Sigmoid colon (tissue), 7 donors: ENCODE data around the gene SLC6A19. TPM values are rescaled to one million over a fixed set of nuclear protein-coding genes. Genes with fewer than 3 reads are reported as not detected.

ENCODE experiments used
- DNase-seq: peaks from one replicate; pipeline ENCODE4 v3.0.0-alpha.2; 2019
- H3K27ac ChIP-seq, 4 donors: fragments of 200-600 bp; sonication (generic); one replicate each; pipeline ENCODE4 v1.5.1; 2016 to 2019; ENCODE audit warnings: mild to moderate bottlenecking in 1 of 4
- H3K27me3 ChIP-seq, 3 donors: fragments of 200-600 bp; sonication (generic); one replicate each; pipeline ENCODE4 v1.5.1; 2019; ENCODE audit warnings: mild to moderate bottlenecking in 1 of 3
- H3K36me3 ChIP-seq, 4 donors: fragments of 200-600 bp; sonication (generic); one replicate each; pipeline ENCODE4 v1.5.1; 2016 to 2019
- H3K4me1 ChIP-seq, 4 donors: fragments of 200-600 bp; sonication (generic); one replicate each; pipeline ENCODE4 v1.5.1; 2017 to 2019
- H3K4me3 ChIP-seq, 4 donors: fragments of 200-600 bp; sonication (generic); one replicate each; pipeline ENCODE4 v1.5.1; 2017 to 2019; ENCODE audit warnings: mild to moderate bottlenecking in 2 of 4, moderate library complexity in 1 of 4
- H3K9me3 ChIP-seq, 4 donors: fragments of 200-600 bp in 3 of 4; sonication (generic) in 3 of 4; one replicate each; pipeline versions ENCODE4 v1.5.1 to v1.6.1; 2013 to 2019
- EP300 ChIP-seq, 4 donors: sonication (generic); formaldehyde crosslinking; IDR thresholded peaks; one replicate each; pipeline ENCODE4 v1.6.1; 2017; ENCODE audit warnings: antibody characterized with exemption in 4 of 4
- POLR2A ChIP-seq, 2 donors: fragments of 450-650 bp; IDR thresholded peaks; one replicate each; pipeline ENCODE4 v1.6.1; 2016; ENCODE audit warnings: antibody characterized with exemption in 2 of 2, mild to moderate bottlenecking in 2 of 2, moderate library complexity in 2 of 2
- POLR2AphosphoS5 ChIP-seq, 4 donors: sonication (generic); formaldehyde crosslinking; IDR thresholded peaks; one replicate each; pipeline ENCODE4 v1.6.1; 2017; ENCODE audit warnings: antibody characterized with exemption in 4 of 4
- WGBS, 2 donors: extraction: QIAGEN DNeasy Blood & Tissue Kit; methylation state at CpG; one replicate each; pipeline ENCODE4 v1.1.7; 2013; 5-methylcytosine and 5-hydroxymethylcytosine counted together
- intact Hi-C: fragments of 100-400 bp; cut with DNase I; formaldehyde crosslinking; loops from one replicate; pipeline ENCODE4 v1.15.1; 2023
- polyA plus RNA-seq, 3 donors: library from polyadenylated mRNA; stranded (reverse); fragments of 200-250 nt; gene quantifications; one replicate each; pipeline ENCODE4 v1.2.3, GENCODE V29; 2013
- total RNA-seq, 4 donors: library from RNA; depleted of rRNA; stranded (reverse); fragments of >200 nt; gene quantifications; one replicate each; pipeline ENCODE4 v1.1.0, GENCODE V29; 2016
- TF ChIP-seq, protein P1 (sequence below), 4 experiments: fragments of 450-650 bp in 3 of 4; fragments of 200-600 bp in 1 of 4; IDR thresholded peaks; one replicate each; pipeline ENCODE4 v1.5.1; 2016 to 2019; ENCODE audit warnings: antibody characterized with exemption in 4 of 4, mild to moderate bottlenecking in 3 of 4, moderate library complexity in 2 of 4
- donor health status: healthy with polysubstance abuse.
- donor health status: Bipolar disorder and iron deficiency.
- donor health status: healthy.

The SLC6A19 gene
- total and polyA plus RNA-seq, 7 donors, result 0.80 to 6.6 (median 0.92) TPM; not detected in 4

DNA sequence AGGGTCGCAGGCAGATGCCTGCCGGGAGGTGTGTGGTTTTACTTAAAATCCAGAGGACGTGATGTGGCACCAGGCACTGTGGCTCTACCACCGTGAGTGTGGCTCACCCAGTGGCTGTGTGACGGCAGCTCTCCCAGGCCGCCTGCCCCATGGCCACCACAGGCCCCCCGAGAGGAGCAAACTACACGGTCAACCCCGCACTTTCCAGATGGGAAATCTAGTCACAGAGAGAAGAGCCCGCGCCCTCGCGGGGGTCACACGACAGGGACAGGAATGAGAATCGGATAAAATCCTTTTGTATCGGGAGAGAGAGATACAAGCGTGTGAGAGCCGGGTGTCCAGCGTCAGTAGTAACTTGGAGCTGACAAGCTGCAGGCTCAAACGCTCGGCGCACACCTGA is 69.0 kb downstream of the SLC6A19 start:
- no peaks in the 10 kb centered on the region for H3K9me3 ChIP-seq
- H3K4me3 ChIP-seq, result no peak overlapping the region
- intact Hi-C loops, result no loop called here
- no peaks in the 10 kb centered on the region for H3K36me3 ChIP-seq
- no peaks in the 10 kb centered on the region for H3K4me1 ChIP-seq
- H3K27me3 ChIP-seq, result peaks cover 0 to 5% (median 0%) of the 10 kb centered on the region in 3 donors
- WGBS, 2 donors, result 96% methylated on average over 22 of the region's 22 CpGs
- TF ChIP-seq, protein P1, sequence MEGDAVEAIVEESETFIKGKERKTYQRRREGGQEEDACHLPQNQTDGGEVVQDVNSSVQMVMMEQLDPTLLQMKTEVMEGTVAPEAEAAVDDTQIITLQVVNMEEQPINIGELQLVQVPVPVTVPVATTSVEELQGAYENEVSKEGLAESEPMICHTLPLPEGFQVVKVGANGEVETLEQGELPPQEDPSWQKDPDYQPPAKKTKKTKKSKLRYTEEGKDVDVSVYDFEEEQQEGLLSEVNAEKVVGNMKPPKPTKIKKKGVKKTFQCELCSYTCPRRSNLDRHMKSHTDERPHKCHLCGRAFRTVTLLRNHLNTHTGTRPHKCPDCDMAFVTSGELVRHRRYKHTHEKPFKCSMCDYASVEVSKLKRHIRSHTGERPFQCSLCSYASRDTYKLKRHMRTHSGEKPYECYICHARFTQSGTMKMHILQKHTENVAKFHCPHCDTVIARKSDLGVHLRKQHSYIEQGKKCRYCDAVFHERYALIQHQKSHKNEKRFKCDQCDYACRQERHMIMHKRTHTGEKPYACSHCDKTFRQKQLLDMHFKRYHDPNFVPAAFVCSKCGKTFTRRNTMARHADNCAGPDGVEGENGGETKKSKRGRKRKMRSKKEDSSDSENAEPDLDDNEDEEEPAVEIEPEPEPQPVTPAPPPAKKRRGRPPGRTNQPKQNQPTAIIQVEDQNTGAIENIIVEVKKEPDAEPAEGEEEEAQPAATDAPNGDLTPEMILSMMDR (IDR thresholded peaks at IDR 0.05), result no peak
- TF ChIP-seq POLR2A (IDR thresholded peaks at IDR 0.05) (no peak), EP300 (IDR thresholded peaks at IDR 0.05) (no peak), POLR2AphosphoS5 (IDR thresholded peaks at IDR 0.05) (no peak)
- H3K27ac ChIP-seq, result no peak overlapping the region
- no peak for DNase-seq

DNA sequence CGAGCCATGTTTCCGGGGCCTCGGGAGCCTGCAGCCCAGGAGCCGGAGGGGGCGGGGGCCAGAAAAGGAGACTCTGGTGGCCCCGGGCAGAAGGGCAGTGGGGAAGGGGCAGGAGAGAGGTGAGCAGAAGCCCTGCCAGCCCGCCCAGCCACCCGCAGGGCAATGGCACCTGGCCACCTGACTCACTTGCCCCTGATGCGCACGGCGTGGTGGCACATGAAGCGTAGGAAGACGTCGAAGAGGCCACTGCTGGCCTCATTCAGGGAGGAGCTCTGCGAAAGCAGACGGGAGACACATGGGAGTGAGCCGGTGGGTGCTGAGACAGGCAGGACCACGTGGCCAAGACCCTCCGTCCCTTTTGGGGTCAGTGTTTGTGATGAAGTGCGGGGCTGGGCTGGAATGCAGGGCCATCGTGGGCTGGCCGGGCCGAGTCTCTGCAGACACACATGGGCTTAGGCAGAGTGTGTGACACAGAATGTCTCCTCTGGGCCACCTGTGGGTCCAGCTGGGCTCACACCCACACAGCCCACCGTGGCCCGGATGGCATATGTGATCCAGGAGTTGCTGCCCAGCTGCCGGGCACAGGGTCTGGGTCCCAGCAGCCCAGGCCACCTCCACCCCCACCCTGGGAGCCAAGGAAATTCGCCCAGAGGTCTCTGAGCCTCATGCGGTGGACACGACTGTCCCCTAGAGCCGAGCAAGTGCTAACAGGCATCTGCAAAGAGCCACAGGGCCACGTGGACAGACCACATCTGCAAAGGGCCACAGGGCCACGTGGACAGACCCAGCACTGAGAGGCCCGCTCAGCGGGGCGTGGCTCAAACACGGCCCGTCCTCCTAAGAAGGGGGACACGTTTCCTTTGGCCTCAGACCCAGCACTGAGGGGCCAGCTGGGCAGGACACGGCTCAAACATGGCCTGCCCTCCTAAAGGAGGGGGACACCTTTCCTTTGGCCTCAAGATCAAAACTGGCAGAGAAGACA is 69.8 kb downstream of the SLC6A19 start:
- intact Hi-C loops, result no loop called here
- H3K27ac ChIP-seq, result no peak overlapping the region
- no peaks in the 10 kb centered on the region for H3K9me3 ChIP-seq
- 94 to 95% methylated on average over 39 of the region's 39 CpGs for WGBS, 2 donors
- DNase-seq, result no peak
- TF ChIP-seq POLR2A (IDR thresholded peaks at IDR 0.05) (no peak), POLR2AphosphoS5 (IDR thresholded peaks at IDR 0.05) (no peak), EP300 (IDR thresholded peaks at IDR 0.05) (no peak)
- TF ChIP-seq, protein P1 (IDR thresholded peaks at IDR 0.05), result no peak
- H3K4me3 ChIP-seq, result no peak overlapping the region
- H3K4me1 ChIP-seq, result no peaks in the 10 kb centered on the region
- no peaks in the 10 kb centered on the region for H3K36me3 ChIP-seq
- peaks cover 0 to 5% (median 0%) of the 10 kb centered on the region in 3 donors for H3K27me3 ChIP-seq

DNA sequence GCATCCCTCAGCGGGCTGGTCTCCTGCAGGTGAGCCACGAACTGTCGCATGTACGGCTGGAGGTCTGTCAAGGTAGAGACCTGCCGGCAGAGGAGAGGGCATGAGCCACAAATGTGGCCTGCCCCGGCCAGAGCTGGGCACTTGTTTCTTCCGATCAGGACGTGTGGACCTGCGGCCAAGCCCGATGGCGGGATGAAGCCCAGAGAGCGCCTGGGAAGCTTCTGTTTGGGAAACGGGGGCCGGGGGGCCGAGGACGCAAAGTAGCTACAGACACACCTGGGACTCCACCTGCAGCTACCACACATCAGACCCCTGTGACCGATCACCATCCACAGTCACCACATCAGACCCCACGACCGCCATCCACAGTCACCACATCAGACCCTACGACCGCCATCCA is 70.8 kb downstream of the SLC6A19 start:
- peaks cover 0 to 5% (median 0%) of the 10 kb centered on the region in 3 donors for H3K27me3 ChIP-seq
- intact Hi-C loops, result no loop called here
- WGBS, 2 donors, result 97% methylated on average over 21 of the region's 21 CpGs
- no peak for DNase-seq
- no peaks in the 10 kb centered on the region for H3K4me1 ChIP-seq
- no peak overlapping the region for H3K4me3 ChIP-seq
- no peak overlapping the region for H3K27ac ChIP-seq
- TF ChIP-seq EP300 (IDR thresholded peaks at IDR 0.05) (no peak), POLR2AphosphoS5 (IDR thresholded peaks at IDR 0.05) (no peak), POLR2A (IDR thresholded peaks at IDR 0.05) (no peak)
- TF ChIP-seq, protein P1 (IDR thresholded peaks at IDR 0.05), result no peak
- no peaks in the 10 kb centered on the region for H3K9me3 ChIP-seq
- no peaks in the 10 kb centered on the region for H3K36me3 ChIP-seq

DNA sequence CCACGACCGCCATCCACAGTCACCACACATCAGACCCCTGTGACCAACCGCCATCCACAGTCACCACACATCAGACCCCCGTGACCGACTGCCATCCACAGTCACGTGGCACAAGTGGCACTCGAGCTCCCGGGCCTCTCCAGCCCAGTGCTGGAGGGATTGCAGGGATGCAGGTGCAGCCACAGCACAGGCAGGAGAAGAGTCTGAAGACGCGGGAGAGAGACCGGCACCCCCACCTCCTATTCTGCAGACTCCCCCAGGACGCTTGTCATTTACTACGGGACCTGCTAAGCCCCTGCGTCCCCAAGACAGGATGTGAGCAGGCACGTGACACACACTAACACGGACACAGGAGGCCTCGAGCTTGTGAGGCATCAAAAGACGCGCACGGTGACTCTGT is 72.3 kb downstream of the SLC6A19 start:
- H3K4me1 ChIP-seq, result no peaks in the 10 kb centered on the region
- no peak overlapping the region for H3K4me3 ChIP-seq
- H3K9me3 ChIP-seq, result no peaks in the 10 kb centered on the region
- H3K27ac ChIP-seq, result no peak overlapping the region
- DNase-seq, result no peak
- TF ChIP-seq, protein P1 (IDR thresholded peaks at IDR 0.05), result no peak
- TF ChIP-seq POLR2A (IDR thresholded peaks at IDR 0.05), result no peak
- TF ChIP-seq POLR2AphosphoS5 (IDR thresholded peaks at IDR 0.05), result no peak
- no peak for TF ChIP-seq EP300 (IDR thresholded peaks at IDR 0.05)
- intact Hi-C loops, result no loop called here
- H3K36me3 ChIP-seq, result no peaks in the 10 kb centered on the region
- 95 to 97% methylated on average over 20 of the region's 20 CpGs for WGBS, 2 donors
- peaks cover 0 to 5% (median 0%) of the 10 kb centered on the region in 3 donors for H3K27me3 ChIP-seq
